Measurements from ENCODE around the gene CLMP. TPM values are rescaled to one million over a fixed set of nuclear protein-coding genes. Genes with fewer than 3 reads are reported as not detected.

CLMP gene
- total RNA-seq, 1 experiment from 2014 or later = not detected

DNA sequence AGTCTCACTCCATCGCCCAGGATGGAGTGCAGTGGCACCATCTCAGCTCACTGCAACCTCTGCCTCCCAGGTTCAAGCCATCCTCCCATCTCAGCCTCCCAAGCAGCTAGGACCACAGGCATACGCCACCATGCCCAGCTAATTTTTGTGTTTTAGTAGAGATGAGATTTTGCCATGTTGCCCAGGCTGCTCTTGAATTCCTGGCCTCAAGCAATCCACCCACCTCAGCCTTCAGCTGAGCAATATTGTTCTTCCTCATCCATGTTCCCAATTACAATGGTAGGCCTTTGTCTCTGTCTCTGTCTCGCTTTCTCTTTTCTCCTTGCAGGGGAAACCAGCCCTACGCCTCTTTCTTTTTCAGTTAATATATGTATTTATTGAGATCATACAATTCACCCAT, 143.4 kb downstream of the CLMP start:
- Mint-ChIP-seq H3K27me3 (ENCODE audit: unreplicated experiment) (no peaks in the 10 kb centered on the region), H3K4me3 (ENCODE audit: low read depth, unreplicated experiment) (no peak overlapping the region), H3K27ac (ENCODE audit: unreplicated experiment) (no peak overlapping the region), H3K36me3 (ENCODE audit: insufficient read depth, unreplicated experiment) (peaks cover 34% of the 10 kb centered on the region), H3K9me3 (ENCODE audit: low read depth, unreplicated experiment) (no peaks in the 10 kb centered on the region), H3K4me1 (ENCODE audit: low read depth, unreplicated experiment) (peaks cover 3% of the 10 kb centered on the region)
- TF ChIP-seq, protein P1, sequence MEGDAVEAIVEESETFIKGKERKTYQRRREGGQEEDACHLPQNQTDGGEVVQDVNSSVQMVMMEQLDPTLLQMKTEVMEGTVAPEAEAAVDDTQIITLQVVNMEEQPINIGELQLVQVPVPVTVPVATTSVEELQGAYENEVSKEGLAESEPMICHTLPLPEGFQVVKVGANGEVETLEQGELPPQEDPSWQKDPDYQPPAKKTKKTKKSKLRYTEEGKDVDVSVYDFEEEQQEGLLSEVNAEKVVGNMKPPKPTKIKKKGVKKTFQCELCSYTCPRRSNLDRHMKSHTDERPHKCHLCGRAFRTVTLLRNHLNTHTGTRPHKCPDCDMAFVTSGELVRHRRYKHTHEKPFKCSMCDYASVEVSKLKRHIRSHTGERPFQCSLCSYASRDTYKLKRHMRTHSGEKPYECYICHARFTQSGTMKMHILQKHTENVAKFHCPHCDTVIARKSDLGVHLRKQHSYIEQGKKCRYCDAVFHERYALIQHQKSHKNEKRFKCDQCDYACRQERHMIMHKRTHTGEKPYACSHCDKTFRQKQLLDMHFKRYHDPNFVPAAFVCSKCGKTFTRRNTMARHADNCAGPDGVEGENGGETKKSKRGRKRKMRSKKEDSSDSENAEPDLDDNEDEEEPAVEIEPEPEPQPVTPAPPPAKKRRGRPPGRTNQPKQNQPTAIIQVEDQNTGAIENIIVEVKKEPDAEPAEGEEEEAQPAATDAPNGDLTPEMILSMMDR (IDR thresholded peaks at IDR 0.05; ENCODE audit: unreplicated experiment) = no peak
- no TSS peak for BruUV-seq (replicated peaks)
- intact Hi-C loops (cut with micrococcal nuclease; ENCODE audit: unreplicated experiment) = no loop called here
- CTCF ChIA-PET = interaction anchor here (0.6 kb wide), 1 partner anchor 123 kb away, joined by 4 read pairs; no protein-coding TSS in a partner anchor
- DNase-seq = no peak

- H3K27me3 Mint-ChIP-seq (ENCODE audit: unreplicated experiment) = no peaks in the 10 kb centered on the region
- H3K27ac Mint-ChIP-seq (ENCODE audit: unreplicated experiment) = no peak overlapping the region
- DNase-seq = no peak
- no peaks in the 10 kb centered on the region for H3K9me3 Mint-ChIP-seq (ENCODE audit: low read depth, unreplicated experiment)
- intact Hi-C loops (cut with micrococcal nuclease; ENCODE audit: unreplicated experiment) = no loop called here
- CTCF ChIA-PET = interaction anchor here (0.6 kb wide), 1 partner anchor 123 kb away, joined by 4 read pairs; no protein-coding TSS in a partner anchor
- H3K4me1 Mint-ChIP-seq (ENCODE audit: low read depth, unreplicated experiment) = peaks cover 6% of the 10 kb centered on the region
- BruUV-seq (replicated peaks) = no TSS peak
- TF ChIP-seq, protein P1 (IDR thresholded peaks at IDR 0.05; ENCODE audit: unreplicated experiment) = no peak
- H3K36me3 Mint-ChIP-seq (ENCODE audit: insufficient read depth, unreplicated experiment) = peaks cover 29% of the 10 kb centered on the region
- H3K4me3 Mint-ChIP-seq (ENCODE audit: low read depth, unreplicated experiment) = no peak overlapping the region
Measured at GRCh38 chr11:123051146-123051545, 143.9 kb downstream of the CLMP start.

DNA sequence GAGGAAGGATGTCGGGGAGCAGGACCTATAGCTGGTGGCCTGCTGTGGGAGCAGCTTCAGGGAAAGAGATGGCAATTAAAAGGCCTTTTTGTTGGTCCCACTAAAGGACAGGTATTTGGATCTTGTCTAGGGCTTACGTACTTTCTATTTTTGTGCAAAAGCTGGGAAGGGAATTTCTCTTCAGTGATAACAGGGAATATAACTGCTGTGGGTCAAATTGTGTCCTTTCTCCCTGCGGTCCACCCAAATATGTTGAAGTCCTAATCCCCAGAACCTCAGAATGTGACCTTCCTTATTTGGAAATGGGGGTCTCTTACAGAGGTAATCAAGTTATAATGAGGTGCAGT, 147.1 kb downstream of the CLMP start:
- Mint-ChIP-seq H3K4me3 (ENCODE audit: low read depth, unreplicated experiment) (no peak overlapping the region), H3K9me3 (ENCODE audit: low read depth, unreplicated experiment) (no peaks in the 10 kb centered on the region), H3K36me3 (ENCODE audit: insufficient read depth, unreplicated experiment) (no peaks in the 10 kb centered on the region), H3K4me1 (ENCODE audit: low read depth, unreplicated experiment) (peaks cover 6% of the 10 kb centered on the region), H3K27me3 (ENCODE audit: unreplicated experiment) (no peaks in the 10 kb centered on the region), H3K27ac (ENCODE audit: unreplicated experiment) (no peak overlapping the region)
- DNase-seq = no peak
- TF ChIP-seq, protein P1 (IDR thresholded peaks at IDR 0.05; ENCODE audit: unreplicated experiment) = no peak
- CTCF ChIA-PET = no interaction called here
- intact Hi-C loops (cut with micrococcal nuclease; ENCODE audit: unreplicated experiment) = no loop called here
- no TSS peak for BruUV-seq (replicated peaks)

DNA sequence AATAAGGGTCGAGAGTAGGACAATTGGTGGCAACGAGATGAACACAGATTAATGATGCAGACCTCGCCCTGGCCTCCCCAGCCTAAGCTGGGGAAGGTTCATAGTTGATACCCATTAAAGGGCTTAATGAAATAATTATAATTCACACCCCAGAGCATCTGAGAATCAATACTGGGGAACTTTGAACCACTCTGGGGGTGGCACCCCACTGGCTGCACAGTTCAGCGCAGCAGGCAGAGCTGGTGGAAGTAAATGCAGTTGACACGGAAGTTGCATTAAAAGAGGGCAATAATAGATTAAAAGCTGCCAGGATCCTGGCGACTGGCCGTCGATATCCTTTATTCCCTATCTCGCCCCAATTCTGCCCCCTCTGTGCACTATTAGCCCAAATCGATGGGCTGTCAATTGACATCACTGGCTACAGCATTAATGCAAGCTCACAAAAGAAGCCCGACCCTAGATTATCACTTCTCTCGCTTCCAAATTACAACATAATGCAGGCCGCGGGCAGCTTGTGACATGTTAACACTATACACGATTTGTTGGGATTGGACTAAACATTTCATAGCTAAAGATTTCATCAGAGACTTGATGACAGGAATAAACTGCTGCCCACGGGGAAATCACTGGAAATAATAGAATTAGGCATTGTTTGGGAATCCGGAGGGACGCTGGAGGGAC, 147.6 kb downstream of the CLMP start:
- no TSS peak for BruUV-seq (replicated peaks)
- Mint-ChIP-seq H3K36me3 (ENCODE audit: insufficient read depth, unreplicated experiment) (no peaks in the 10 kb centered on the region), H3K27ac (ENCODE audit: unreplicated experiment) (no peak overlapping the region), H3K4me3 (ENCODE audit: low read depth, unreplicated experiment) (no peak overlapping the region), H3K4me1 (ENCODE audit: low read depth, unreplicated experiment) (peaks cover 6% of the 10 kb centered on the region), H3K9me3 (ENCODE audit: low read depth, unreplicated experiment) (no peaks in the 10 kb centered on the region), H3K27me3 (ENCODE audit: unreplicated experiment) (no peaks in the 10 kb centered on the region)
- DNase-seq = no peak
- intact Hi-C loops (cut with micrococcal nuclease; ENCODE audit: unreplicated experiment) = no loop called here
- CTCF ChIA-PET = no interaction called here
- TF ChIP-seq, protein P1 (IDR thresholded peaks at IDR 0.05; ENCODE audit: unreplicated experiment) = no peak

Measured in Calu3 (cell line).